Measurements from ENCODE around the gene NLRP5. TPM values are rescaled to one million over a fixed set of nuclear protein-coding genes. Genes with fewer than 3 reads are reported as not detected.

NLRP5 gene
- total RNA-seq, 1 experiment from 2014 or later = not detected

DNA sequence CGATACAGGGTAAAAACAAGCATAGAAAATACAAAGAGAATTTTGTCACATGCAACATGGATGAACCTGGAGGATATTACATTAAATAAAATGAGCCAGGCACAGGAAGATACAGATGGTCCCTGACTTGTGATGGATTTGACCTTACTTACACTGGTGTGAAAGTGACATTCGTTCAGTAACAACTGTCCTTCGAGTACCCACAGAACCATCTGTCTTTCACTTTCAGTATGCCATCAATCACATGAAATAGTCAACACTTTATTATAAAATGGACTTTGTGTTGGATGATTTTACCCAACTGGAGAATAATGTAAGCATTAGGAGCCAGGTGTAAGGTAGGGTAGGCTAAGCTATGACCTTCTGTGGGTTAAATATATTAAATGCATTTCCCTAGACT, 83.1 kb downstream of the NLRP5 start:
- BruUV-seq (replicated peaks) = no TSS peak
- CTCF ChIA-PET = interaction anchor here (0.7 to 1.4 kb wide), 2 partner anchors 106 to 184 kb away, joined by 3 to 4 read pairs; partner anchors contain the start of gene GALP
- intact Hi-C loops (cut with micrococcal nuclease; ENCODE audit: unreplicated experiment) = no loop called here
- Histone ChIP-seq H3K4me1 (0 out of 2 replicates have a peak, but pooled peaks cover 3% of the 10 kb centered on the region), H3K27me3 (replicated peaks; ENCODE audit: control insufficient read depth, insufficient read depth, low read length) (no peaks in the 10 kb centered on the region), H3K36me3 (ENCODE audit: control insufficient read depth, insufficient read depth, low read length) (no peaks in the 10 kb centered on the region), H3K9me3 (no peaks in the 10 kb centered on the region), H3K4me3 (ENCODE audit: low read depth, low read length) (no peak overlapping the region)
- DNase-seq = no peak
- Mint-ChIP-seq H3K4me1 (ENCODE audit: low read depth, unreplicated experiment) (no peaks in the 10 kb centered on the region), H3K4me3 (ENCODE audit: unreplicated experiment) (no peak overlapping the region), H3K9me3 (ENCODE audit: unreplicated experiment) (no peaks in the 10 kb centered on the region), H3K36me3 (ENCODE audit: insufficient read depth, unreplicated experiment) (no peaks in the 10 kb centered on the region), H3K27me3 (ENCODE audit: insufficient read depth, unreplicated experiment) (peaks cover 9% of the 10 kb centered on the region), H3K27ac (ENCODE audit: unreplicated experiment) (no peak overlapping the region)
- TF ChIP-seq CTCF (IDR thresholded peaks at IDR 0.05; ENCODE audit: insufficient read depth in 1 of 2, low read depth in 1 of 2, low read length in 1 of 2, severe bottlenecking in 1 of 2, unreplicated experiment in 1 of 2) = no peak
- POLR2A ChIA-PET = no interaction called here

DNA sequence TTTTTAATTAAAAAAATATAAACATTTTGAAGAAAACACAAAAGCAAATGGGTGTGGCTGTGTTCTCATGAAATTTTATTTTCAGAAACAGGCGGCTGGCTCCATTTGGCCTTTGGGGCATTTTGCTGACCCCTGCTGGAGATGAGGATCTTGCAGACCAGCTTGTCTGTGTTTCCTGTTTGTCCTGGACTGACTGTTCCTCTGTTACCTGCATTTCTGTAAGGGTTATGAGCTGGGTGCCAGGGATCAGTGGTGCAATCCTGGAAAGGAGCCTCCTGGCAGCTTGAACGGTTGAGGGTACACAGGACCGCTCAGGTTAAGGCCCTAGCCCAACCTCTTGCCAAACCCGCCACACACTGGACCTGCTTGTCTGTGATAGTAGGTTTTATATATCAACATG, 84.6 kb downstream of the NLRP5 start:
- no peaks in the 10 kb centered on the region for H3K36me3 ChIP-seq (ENCODE audit: control insufficient read depth, insufficient read depth, low read length)
- Mint-ChIP-seq H3K27me3 (ENCODE audit: insufficient read depth, unreplicated experiment) (peaks cover 9% of the 10 kb centered on the region), H3K9me3 (ENCODE audit: unreplicated experiment) (no peaks in the 10 kb centered on the region), H3K27ac (ENCODE audit: unreplicated experiment) (no peak overlapping the region), H3K4me1 (ENCODE audit: low read depth, unreplicated experiment) (no peaks in the 10 kb centered on the region), H3K4me3 (ENCODE audit: unreplicated experiment) (no peak overlapping the region), H3K36me3 (ENCODE audit: insufficient read depth, unreplicated experiment) (no peaks in the 10 kb centered on the region)
- POLR2A ChIA-PET = no interaction called here
- peak; percentile 27 to 51 for TF ChIP-seq CTCF (IDR thresholded peaks at IDR 0.05; ENCODE audit: insufficient read depth in 1 of 2, low read depth in 1 of 2, low read length in 1 of 2, severe bottlenecking in 1 of 2, unreplicated experiment in 1 of 2)
- no peaks in the 10 kb centered on the region for H3K27me3 ChIP-seq (replicated peaks; ENCODE audit: control insufficient read depth, insufficient read depth, low read length)
- intact Hi-C loops (cut with micrococcal nuclease; ENCODE audit: unreplicated experiment) = no loop called here
- no peak overlapping the region for H3K4me3 ChIP-seq (ENCODE audit: low read depth, low read length)
- H3K9me3 ChIP-seq = no peaks in the 10 kb centered on the region
- CTCF ChIA-PET = interaction anchor here (0.6 to 1.5 kb wide), 2 partner anchors 138 to 262 kb away, joined by 3 to 5 read pairs; no protein-coding TSS in a partner anchor
- H3K4me1 ChIP-seq = 0 out of 2 replicates have a peak, but pooled peaks cover under 1% of the 10 kb centered on the region
- peak in 1 of 2 experiments; percentile 39 for DNase-seq
- no TSS peak for BruUV-seq (replicated peaks)

GRCh38 chr19:56076498-56076897, 89.9 kb downstream of the NLRP5 start:
- no peaks in the 10 kb centered on the region for H3K4me1 ChIP-seq
- BruUV-seq (replicated peaks) = no TSS peak
- TF ChIP-seq CTCF (IDR thresholded peaks at IDR 0.05; ENCODE audit: insufficient read depth in 1 of 2, low read depth in 1 of 2, low read length in 1 of 2, severe bottlenecking in 1 of 2, unreplicated experiment in 1 of 2) = peak; percentile 79 to 89

More at GRCh38 chr19:56076498-56076897, 89.9 kb downstream of the NLRP5 start:
- Mint-ChIP-seq H3K4me3 (ENCODE audit: unreplicated experiment) (no peak overlapping the region), H3K4me1 (ENCODE audit: low read depth, unreplicated experiment) (no peaks in the 10 kb centered on the region), H3K27ac (ENCODE audit: unreplicated experiment) (no peak overlapping the region), H3K36me3 (ENCODE audit: insufficient read depth, unreplicated experiment) (peaks cover 10% of the 10 kb centered on the region), H3K27me3 (ENCODE audit: insufficient read depth, unreplicated experiment) (no peaks in the 10 kb centered on the region), H3K9me3 (ENCODE audit: unreplicated experiment) (no peaks in the 10 kb centered on the region)
- ChIA-PET CTCF (interaction anchor here (0.7 to 2.6 kb wide), 6 partner anchors 9 to 258 kb away, joined by 4 to 18 read pairs (median 9); no protein-coding TSS in a partner anchor), POLR2A (no interaction called here)
- peak in 1 of 2 experiments; percentile 78 for DNase-seq
- H3K36me3 ChIP-seq (ENCODE audit: control insufficient read depth, insufficient read depth, low read length) = no peaks in the 10 kb centered on the region
- no peaks in the 10 kb centered on the region for H3K9me3 ChIP-seq
- no peaks in the 10 kb centered on the region for H3K27me3 ChIP-seq (replicated peaks; ENCODE audit: control insufficient read depth, insufficient read depth, low read length)
- intact Hi-C loops (cut with micrococcal nuclease; ENCODE audit: unreplicated experiment) = loop anchor here (1.0 to 5.0 kb wide), 4 partner anchors 96 to 257 kb away; partner anchors contain the start of gene ZSCAN5A
- no peak overlapping the region for H3K4me3 ChIP-seq (ENCODE audit: low read depth, low read length)

All from Caco-2 (cell line).